ENCODE data around the gene PLXND1. TPM values are rescaled to one million over a fixed set of nuclear protein-coding genes. Genes with fewer than 3 reads are reported as not detected.

Gene PLXND1
- total and polyA plus RNA-seq, 2 donors (not counting 1 experiment from before 2014, with no cell fraction given), result 3.3 to 74.4 TPM

GRCh38 chr3:129635656-129636055, 29.2 kb upstream of the PLXND1 start:
- no peak overlapping the region for H3K4me3 Mint-ChIP-seq
- H2AFZ ChIP-seq (ENCODE audit: insufficient read depth, low read depth, low read length, poor library complexity, severe bottlenecking), result no peak overlapping the region

More at GRCh38 chr3:129635656-129636055, 29.2 kb upstream of the PLXND1 start:
- H3K27me3 Mint-ChIP-seq, result peaks cover 16% of the 10 kb centered on the region
- H3K27ac Mint-ChIP-seq, result no peak overlapping the region
- no peak for DNase-seq
- Histone ChIP-seq H4K20me1 (ENCODE audit: control insufficient read depth, insufficient read depth, low read length, poor library complexity, severe bottlenecking) (no peaks in the 10 kb centered on the region), H3K79me2 (ENCODE audit: control insufficient read depth, insufficient read depth, low read length) (no peaks in the 10 kb centered on the region), H3K4me2 (replicated peaks; ENCODE audit: low read depth, low read length, poor library complexity, severe bottlenecking) (no peak overlapping the region), H3K4me3 (ENCODE audit: control extremely low read depth in 1 of 5, extremely low read depth in 1 of 5, insufficient read depth in 1 of 5, low read depth in 2 of 5, low read length in 4 of 5) (no peak overlapping the region), H3K4me1 (ENCODE audit: control insufficient read depth in 2 of 2, insufficient read depth in 2 of 2, low read length in 2 of 2) (no peaks in the 10 kb centered on the region), H3K36me3 (replicated peaks in 1 of 2; ENCODE audit: control extremely low read depth in 1 of 2, control insufficient read depth in 1 of 2, extremely low read depth in 1 of 2, insufficient read depth in 2 of 2, low read length in 1 of 2) (no peaks in the 10 kb centered on the region), H3K27ac (ENCODE audit: low read length in 2 of 2) (no peak overlapping the region), H3K9me3 (ENCODE audit: control extremely low read depth in 1 of 3, control insufficient read depth in 2 of 3, insufficient read depth in 1 of 3, low read length in 2 of 3) (no peaks in the 10 kb centered on the region), H3K27me3 (replicated peaks in 1 of 4; ENCODE audit: control extremely low read depth in 1 of 4, control insufficient read depth in 3 of 4, insufficient read depth in 4 of 4, low read length in 3 of 4) (peaks cover 0 to 5% (median 1%) of the 10 kb centered on the region in 4 experiments), H3K9ac (ENCODE audit: low read length) (no peak overlapping the region)
- 100% methylated on average over 2 of the region's 4 CpGs for WGBS (ENCODE audit: insufficient coverage)
- H3K4me1 Mint-ChIP-seq, result no peaks in the 10 kb centered on the region
- ChIA-PET CTCF (no interaction called here), POLR2A (interaction anchor here (0.6 kb wide), 1 partner anchor 128 kb away, joined by 7 read pairs; no protein-coding TSS in a partner anchor)
- TF ChIP-seq EZH2 (IDR thresholded peaks at IDR 0.05; ENCODE audit: borderline replicate concordance, insufficient read depth, low read depth, low read length, poor library complexity, severe bottlenecking) (no peak), CTCF (IDR thresholded peaks at IDR 0.05) (no peak)
- H3K9me3 Mint-ChIP-seq (ENCODE audit: insufficient read depth), result peaks cover 2% of the 10 kb centered on the region
- no peak for ATAC-seq (ENCODE audit: low read depth)
- intact Hi-C loops (cut with micrococcal nuclease), result no loop called here
